Aorta (tissue), 5 donors: ENCODE measurements around the gene LFNG. TPM values are rescaled to one million over a fixed set of nuclear protein-coding genes. Genes with fewer than 3 reads are reported as not detected.

Experiments
- ATAC-seq: fragments of 200-7000 bp; cut with Tn5 transposase; one replicate; pipeline ENCODE4 v1.9.1; 2022; ENCODE audit warnings: moderate library complexity; ENCODE audit not compliant: low FRiP score
- DNase-seq, 2 donors: peaks; one replicate each; pipeline ENCODE4 v3.0.0-alpha.2; 2020
- H3K27ac ChIP-seq, 2 donors: one replicate each; pipeline ENCODE4 v1.5.1; 2013; ENCODE audit warnings: low read length in 2 of 2, mild to moderate bottlenecking in 2 of 2, moderate library complexity in 2 of 2, control low read depth in 1 of 2, inconsistent platforms in 1 of 2, low read depth in 1 of 2
- H3K27me3 ChIP-seq, 2 donors: one replicate each; pipeline ENCODE4 v1.6.1; 2013; ENCODE audit warnings: control low read depth in 1 of 2, low read length in 1 of 2, mild to moderate bottlenecking in 1 of 2, moderate library complexity in 1 of 2; ENCODE audit not compliant: insufficient read depth in 2 of 2, control insufficient read depth in 1 of 2
- H3K36me3 ChIP-seq, 2 donors: one replicate each; pipeline ENCODE4 v1.6.1; 2013; ENCODE audit warnings: control low read depth in 1 of 2, low read length in 1 of 2, mild to moderate bottlenecking in 1 of 2; ENCODE audit not compliant: insufficient read depth in 2 of 2, control insufficient read depth in 1 of 2
- H3K4me1 ChIP-seq, 2 donors: one replicate each; pipeline ENCODE4 v1.6.1; 2013; ENCODE audit warnings: low read length in 2 of 2, control low read depth in 1 of 2, mild to moderate bottlenecking in 1 of 2, moderate library complexity in 1 of 2; ENCODE audit not compliant: insufficient read depth in 2 of 2, control insufficient read depth in 1 of 2
- H3K4me3 ChIP-seq, 2 donors: one replicate each; pipeline ENCODE4 v1.5.1; 2013; ENCODE audit warnings: low read length in 2 of 2, control low read depth in 1 of 2, mild to moderate bottlenecking in 1 of 2
- H3K9me3 ChIP-seq: one replicate; pipeline ENCODE4 v1.6.1; 2013; ENCODE audit warnings: mild to moderate bottlenecking, low read length; ENCODE audit not compliant: control insufficient read depth
- WGBS, 2 donors: extraction: QIAGEN DNeasy Blood & Tissue Kit; methylation state at CpG; one replicate each; pipeline ENCODE4 v1.1.7; 2013; 5-methylcytosine and 5-hydroxymethylcytosine counted together
- intact Hi-C, 2 donors: fragments of 100-400 bp; cut with DNase I; formaldehyde crosslinking; loops; one replicate each; pipeline versions ENCODE4 v1.14.2 to v1.15.0; 2022
- microRNA-seq, 2 donors: library from miRNA; unstranded; fragments of <30 nt; microRNA quantifications; one replicate each; pipeline ENCODE4 v1.2.0, GENCODE V29; 2020
- polyA plus RNA-seq, 2 donors: library from polyadenylated mRNA; stranded (reverse); fragments of 200-250 nt; gene quantifications; one replicate each; pipeline ENCODE4 v1.2.3, GENCODE V29; 2013
- total RNA-seq, 2 donors: library from RNA; stranded (reverse); fragmentation: NEBNext Ultra II Directional; extraction: Animal tissue kit (Norgen Biotek cat#: 25700); gene quantifications; one replicate each; pipeline ENCODE4 v1.2.1, GENCODE V29; 2021
- donor health status: healthy with polysubstance abuse.
- donor health status: Bipolar disorder and iron deficiency.
- donor health status: DM: no; HTN: no; CAD: no.
- donor health status: DM: no; HTN: no; CAD: no.
- donor health status: DM: yes; HTN: yes; CAD: no.

Gene LFNG
- total and polyA plus RNA-seq, 4 donors, result 2.3 to 30.6 (median 9.9) TPM

DNA sequence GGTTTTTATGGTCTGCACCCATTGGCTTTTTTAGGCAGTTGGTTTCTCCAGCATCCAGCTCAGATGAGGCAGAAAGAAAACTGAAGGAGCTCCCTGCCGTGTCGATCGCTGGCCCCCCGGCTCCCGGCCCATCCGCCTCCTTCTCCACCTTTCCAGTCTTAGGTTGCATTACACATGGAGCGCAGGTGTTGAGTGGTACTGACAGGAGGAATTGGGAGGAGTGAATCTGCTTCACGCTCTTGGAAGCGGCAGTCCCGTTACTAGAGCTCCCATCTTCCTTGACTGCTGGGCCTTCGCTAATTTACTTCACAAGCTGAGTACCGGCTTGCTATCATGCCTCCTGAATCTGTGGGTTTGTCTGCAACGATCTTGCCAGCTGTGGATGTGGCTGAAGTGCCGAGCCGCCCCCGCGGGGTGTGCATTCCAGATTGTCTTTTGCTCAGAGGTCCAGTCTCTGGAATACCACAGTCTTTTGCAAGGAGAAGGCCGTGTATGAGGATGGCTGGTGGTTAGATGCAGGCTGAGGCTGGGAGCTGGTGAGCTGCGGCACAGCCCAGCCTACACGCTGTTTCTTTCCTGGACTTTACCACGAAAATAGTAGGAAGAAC lies 56.3 kb downstream of the LFNG start:
- H3K4me3 ChIP-seq, result no peak overlapping the region
- intact Hi-C loops, result loop anchor here in 1 of 2 donors (10.0 kb wide), 1 partner anchor 89 kb away; no protein-coding TSS in a partner anchor
- H3K4me1 ChIP-seq, result no peaks in the 10 kb centered on the region
- DNase-seq (peak in 1 of 2 donors; percentile 38), ATAC-seq (no peak)
- H3K27me3 ChIP-seq, result no peaks in the 10 kb centered on the region
- peaks cover 0 to 2% of the 10 kb centered on the region in 2 donors for H3K36me3 ChIP-seq
- H3K9me3 ChIP-seq, result no peaks in the 10 kb centered on the region
- no peak overlapping the region for H3K27ac ChIP-seq
- 91 to 93% methylated on average over 21 of the region's 21 CpGs for WGBS, 2 donors

DNA sequence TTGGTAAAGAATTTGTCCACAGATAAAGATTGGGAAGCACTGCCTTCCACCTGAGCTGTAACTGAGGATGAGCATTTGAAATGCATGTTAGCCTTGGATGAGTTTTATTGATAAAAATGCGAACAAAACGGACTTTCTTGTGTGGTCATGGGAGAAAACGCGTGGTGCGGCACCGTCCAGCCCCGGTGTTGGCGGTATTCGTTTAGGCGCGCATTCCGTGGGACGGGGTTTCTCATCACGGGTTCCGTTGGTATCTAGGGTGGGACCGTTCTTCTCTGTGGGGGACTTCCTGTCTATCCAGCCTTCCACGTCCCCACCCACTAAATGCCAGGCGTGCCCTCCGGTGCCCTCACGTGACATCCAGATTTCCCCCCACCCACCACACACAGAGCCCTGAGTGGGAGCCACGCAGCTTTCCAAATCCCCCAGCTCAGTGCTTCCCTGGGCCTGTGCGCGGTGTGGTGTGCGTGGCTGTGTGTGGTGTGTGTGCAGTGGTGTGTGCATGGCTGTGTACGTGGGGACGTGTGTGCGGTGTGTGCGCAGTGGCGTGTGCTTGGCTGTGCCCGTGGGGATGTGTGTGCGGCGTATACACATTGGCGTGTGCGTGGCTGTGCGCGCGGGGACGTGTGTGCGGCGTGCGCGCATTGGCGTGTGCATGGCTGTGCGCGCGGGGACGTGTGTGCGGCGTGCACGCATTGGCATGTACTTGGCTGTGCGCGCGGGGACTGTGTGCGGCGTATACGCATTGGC lies 57.3 kb downstream of the LFNG start:
- intact Hi-C loops, result loop anchor here in 1 of 2 donors (10.0 kb wide), 1 partner anchor 88 kb away; no protein-coding TSS in a partner anchor
- WGBS, 2 donors, result 92% methylated on average over 53 to 56 of the region's 56 CpGs
- peak in 1 of 2 donors; percentile 31 for DNase-seq
- Histone ChIP-seq H3K4me1 (no peaks in the 10 kb centered on the region), H3K27ac (no peak overlapping the region), H3K4me3 (no peak overlapping the region), H3K36me3 (peaks cover 0 to 2% of the 10 kb centered on the region in 2 donors), H3K27me3 (no peaks in the 10 kb centered on the region), H3K9me3 (no peaks in the 10 kb centered on the region)
- no peak for ATAC-seq

Small RNA genes within 50 kb of the gene (microRNA-seq; reads per million reads assigned to microRNA genes)
- gene MIR4648, result 0 reads per million in 2 donors

Other genes starting within 250 kb of the LFNG start
- gene SNX8, start 205.3 kb upstream of the LFNG start, total RNA-seq, result 10 to 100 TPM; 25.9 to 26.5 TPM
- 10 to 100 TPM in 1 of 2 donors, 1 to 10 TPM in 1; 4.1 to 15.8 TPM for gene SNX8, start 205.3 kb upstream of the LFNG start, polyA plus RNA-seq
- gene EIF3B, start 164.9 kb upstream of the LFNG start, total RNA-seq, result 10 to 100 TPM; 84.7 to 95.2 TPM
- 10 to 100 TPM; 28.7 to 84.7 TPM for gene EIF3B, start 164.9 kb upstream of the LFNG start, polyA plus RNA-seq
- 10 to 100 TPM; 19.6 to 31.8 TPM for gene CHST12, start 116.2 kb upstream of the LFNG start, total RNA-seq
- gene CHST12, start 116.2 kb upstream of the LFNG start, polyA plus RNA-seq, result 10 to 100 TPM in 1 of 2 donors, 1 to 10 TPM in 1; 2.9 to 16.0 TPM
- gene GRIFIN, start 43.4 kb upstream of the LFNG start, total RNA-seq, result not detected
- not detected for gene GRIFIN, start 43.4 kb upstream of the LFNG start, polyA plus RNA-seq
- gene BRAT1, start 35.8 kb downstream of the LFNG start, total RNA-seq, result 10 to 100 TPM; 14.8 to 24.3 TPM
- gene BRAT1, start 35.8 kb downstream of the LFNG start, polyA plus RNA-seq, result 10 to 100 TPM; 11.8 to 63.9 TPM
- gene IQCE, start 39.2 kb downstream of the LFNG start, total RNA-seq, result 10 to 100 TPM; 12.0 to 18.2 TPM
- gene IQCE, start 39.2 kb downstream of the LFNG start, polyA plus RNA-seq, result 10 to 100 TPM in 1 of 2 donors, 1 to 10 TPM in 1; 6.1 to 10.5 TPM
- gene TTYH3, start 112.2 kb downstream of the LFNG start, total RNA-seq, result 10 to 100 TPM; 58.9 to 79.9 TPM
- gene TTYH3, start 112.2 kb downstream of the LFNG start, polyA plus RNA-seq, result 10 to 100 TPM; 10.5 to 14.9 TPM
- 1 to 10 TPM; 1.1 to 2.0 TPM for gene AMZ1, start 168.4 kb downstream of the LFNG start, total RNA-seq
- gene AMZ1, start 168.4 kb downstream of the LFNG start, polyA plus RNA-seq, result under 1 TPM in 1 of 2 donors, not detected in 1; 0.13 TPM